Measurements from ENCODE around the gene TNS1. TPM values are rescaled to one million over a fixed set of nuclear protein-coding genes. Genes with fewer than 3 reads are reported as not detected.

TNS1 gene
- total RNA-seq, 1 donor from 2014 or later, result 1.6 TPM

- no peaks in the 10 kb centered on the region for H3K36me3 ChIP-seq (ENCODE audit: control insufficient read depth, insufficient read depth, low read length)
- DNase-seq (ENCODE audit: low read depth) (no peak), FAIRE-seq (no peak)
- H3K27me3 ChIP-seq (ENCODE audit: control insufficient read depth, insufficient read depth, low read length), result no peaks in the 10 kb centered on the region
- no peak overlapping the region for H3K4me3 ChIP-seq (ENCODE audit: low read depth, low read length)
- TF ChIP-seq CTCF (IDR thresholded peaks at IDR 0.05; ENCODE audit: insufficient read depth, low read length, severe bottlenecking), result no peak
These were observed 25.3 kb upstream of the TNS1 start for GRCh38 chr2:218028189-218028495.

DNA sequence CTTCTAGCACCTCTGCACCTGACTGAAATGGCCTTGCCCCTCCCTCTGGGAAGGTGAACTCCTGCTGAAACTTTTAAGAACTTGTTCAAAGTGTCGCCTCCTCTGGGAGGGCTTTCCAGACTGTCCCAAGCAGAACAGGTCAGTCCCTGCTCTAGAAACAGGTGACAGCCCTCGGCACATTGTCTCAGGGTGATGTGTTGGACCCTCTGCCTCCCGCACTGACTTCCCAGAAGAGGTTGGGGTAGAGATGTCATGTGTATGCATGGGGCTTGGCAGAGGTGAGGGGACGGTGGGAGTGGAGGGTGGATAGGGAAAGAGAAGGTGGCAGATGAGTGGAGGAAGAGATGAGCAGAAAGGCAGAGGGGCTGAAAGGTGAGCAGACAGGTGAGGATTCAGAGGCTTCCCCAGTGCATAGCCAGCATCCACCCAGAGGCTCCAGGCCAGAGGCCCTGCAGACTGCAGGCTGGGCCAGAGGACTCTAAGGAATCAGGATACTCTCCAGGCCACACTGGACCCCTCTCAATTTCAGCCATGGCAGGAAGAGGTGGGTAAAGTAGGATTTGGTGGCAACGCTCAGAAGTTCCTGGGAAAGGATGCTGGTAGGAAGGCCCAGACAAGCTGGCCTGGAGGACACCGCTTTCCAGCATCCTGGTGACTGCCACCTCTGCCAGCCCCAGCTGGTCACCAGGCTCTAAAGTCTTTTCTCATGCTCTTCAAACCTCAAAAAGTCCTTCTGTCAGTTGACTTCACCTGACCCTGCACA, 24.8 kb upstream of the TNS1 start:
- DNase-seq (ENCODE audit: low read depth) (no peak), FAIRE-seq (no peak)
- TF ChIP-seq CTCF (IDR thresholded peaks at IDR 0.05; ENCODE audit: insufficient read depth, low read length, severe bottlenecking), result no peak
- no peak overlapping the region for H3K4me3 ChIP-seq (ENCODE audit: low read depth, low read length)
- no peaks in the 10 kb centered on the region for H3K36me3 ChIP-seq (ENCODE audit: control insufficient read depth, insufficient read depth, low read length)
- no peaks in the 10 kb centered on the region for H3K27me3 ChIP-seq (ENCODE audit: control insufficient read depth, insufficient read depth, low read length)

GRCh38 chr2:218026676-218027425, 24.1 kb upstream of the TNS1 start:
- no peak overlapping the region for H3K4me3 ChIP-seq (ENCODE audit: low read depth, low read length)
- FAIRE-seq, result no peak
- DNase-seq (ENCODE audit: low read depth), result no peak

DNA sequence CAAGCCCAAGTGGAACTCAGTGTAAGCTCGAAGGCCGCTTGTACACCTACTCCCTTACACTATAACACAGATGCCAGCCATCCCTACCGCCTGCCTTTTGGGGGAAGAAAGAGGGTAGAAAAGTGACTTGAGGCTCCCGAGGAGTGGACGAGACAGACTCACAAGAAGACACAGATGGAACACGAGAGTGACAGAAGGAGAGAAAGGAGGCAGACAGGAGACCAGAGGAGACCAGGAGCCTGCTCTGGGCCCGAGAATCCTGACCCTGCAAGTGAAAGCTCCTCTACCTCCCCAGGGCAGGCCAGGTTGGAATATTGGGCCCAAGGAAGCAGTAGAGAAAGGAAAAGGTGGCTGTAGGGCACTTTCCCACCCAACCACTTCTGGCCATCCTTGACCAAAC, 23.4 kb upstream of the TNS1 start:
- DNase-seq (ENCODE audit: low read depth) (no peak), FAIRE-seq (peak; percentile 70)
- Histone ChIP-seq H3K27me3 (ENCODE audit: control insufficient read depth, insufficient read depth, low read length) (no peaks in the 10 kb centered on the region), H3K36me3 (ENCODE audit: control insufficient read depth, insufficient read depth, low read length) (no peaks in the 10 kb centered on the region), H3K4me3 (ENCODE audit: low read depth, low read length) (no peak overlapping the region)
- no peak for TF ChIP-seq CTCF (IDR thresholded peaks at IDR 0.05; ENCODE audit: insufficient read depth, low read length, severe bottlenecking)

More at GRCh38 chr2:218026676-218027425, 24.1 kb upstream of the TNS1 start:
- H3K27me3 ChIP-seq (ENCODE audit: control insufficient read depth, insufficient read depth, low read length), result no peaks in the 10 kb centered on the region
- TF ChIP-seq CTCF (IDR thresholded peaks at IDR 0.05; ENCODE audit: insufficient read depth, low read length, severe bottlenecking), result no peak
- H3K36me3 ChIP-seq (ENCODE audit: control insufficient read depth, insufficient read depth, low read length), result no peaks in the 10 kb centered on the region

GRCh38 chr2:218024871-218025270, 22.1 kb upstream of the TNS1 start:
- H3K36me3 ChIP-seq (ENCODE audit: control insufficient read depth, insufficient read depth, low read length), result no peaks in the 10 kb centered on the region
- H3K4me3 ChIP-seq (ENCODE audit: low read depth, low read length), result no peak overlapping the region
- DNase-seq (ENCODE audit: low read depth) (no peak), FAIRE-seq (no peak)
- no peak for TF ChIP-seq CTCF (IDR thresholded peaks at IDR 0.05; ENCODE audit: insufficient read depth, low read length, severe bottlenecking)
- no peaks in the 10 kb centered on the region for H3K27me3 ChIP-seq (ENCODE audit: control insufficient read depth, insufficient read depth, low read length)
